MM.1S (cell line): ENCODE data around the gene MACROD2.

Experiments used
- CTCF ChIP-seq: fragments of 300-600 bp; sonication (generic); IDR thresholded peaks from 2 replicates; pipeline ENCODE4 v1.5.1; 2016; ENCODE audit warnings: antibody characterized with exemption, low read length, mixed read lengths
- EZH2 ChIP-seq: fragments of 300-600 bp; sonication (generic); optimal IDR thresholded peaks from 2 replicates; pipeline ENCODE3; 2017; ENCODE audit warnings: low read depth, mild to moderate bottlenecking, antibody characterized with exemption, low read length, mixed read lengths
- EZH2phosphoT487 ChIP-seq: fragments of 300-600 bp; sonication (generic); IDR thresholded peaks from 2 replicates; pipeline ENCODE4 v1.6.1; 2018; ENCODE audit warnings: antibody characterized with exemption, low read length

GRCh38 chr20:14049111-14049510 is 53.8 kb downstream of the MACROD2 start:
- no peak for TF ChIP-seq EZH2
- TF ChIP-seq CTCF, result no peak
- TF ChIP-seq EZH2phosphoT487, result no peak
